GM21515 (cell line): ENCODE data around the gene MT1M.
"Not testable (repeated sequence)": the region's sequence is repeated elsewhere in the genome, so short reads cannot be mapped to it uniquely, and the experiment has no call there.

Source experiments
- ATAC-seq: cut with Tn5 transposase; IDR thresholded peaks from one replicate; pipeline ENCODE4 v1.9.1; 2021; ENCODE audit not compliant: unreplicated experiment

MT1M gene

DNA sequence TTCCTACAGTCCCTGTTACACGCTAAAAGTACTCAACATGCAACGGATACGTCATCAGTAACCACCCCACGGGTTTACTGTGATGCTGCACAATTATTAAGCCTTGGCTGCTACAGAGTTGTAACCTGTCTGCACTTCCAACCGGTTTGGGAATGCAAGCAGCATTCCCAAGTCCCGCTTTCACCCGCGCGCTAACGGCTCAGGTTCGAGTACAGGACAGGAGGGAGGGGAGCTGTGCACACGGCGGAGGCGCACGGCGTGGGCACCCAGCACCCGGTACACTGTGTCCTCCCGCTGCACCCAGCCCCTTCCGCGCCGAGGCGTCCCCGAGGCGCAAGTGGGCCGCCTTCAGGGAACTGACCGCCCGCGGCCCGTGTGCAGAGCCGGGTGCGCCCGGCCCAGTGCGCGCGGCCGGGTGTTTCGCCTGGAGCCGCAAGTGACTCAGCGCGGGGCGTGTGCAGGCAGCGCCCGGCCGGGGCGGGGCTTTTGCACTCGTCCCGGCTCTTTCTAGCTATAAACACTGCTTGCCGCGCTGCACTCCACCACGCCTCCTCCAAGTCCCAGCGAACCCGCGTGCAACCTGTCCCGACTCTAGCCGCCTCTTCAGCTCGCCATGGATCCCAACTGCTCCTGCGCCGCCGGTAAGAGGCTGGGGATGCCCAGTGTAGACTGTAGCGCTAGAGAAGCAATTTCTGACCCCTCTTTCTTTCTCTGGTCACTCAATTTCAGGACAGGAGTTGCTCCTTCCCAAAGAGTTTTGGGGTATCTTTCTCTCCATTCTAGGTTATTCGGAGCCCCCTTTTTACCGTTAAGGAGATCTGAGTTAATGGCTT is 24.2 kb upstream of the MT1M start, which contains the start of gene MT2A:
TSS of gene MT2A (plus strand) at position 542 of the 833 bp plus-strand sequence. CDS start at position 614, 72 bp downstream.
- ATAC-seq = peak; percentile 92

DNA sequence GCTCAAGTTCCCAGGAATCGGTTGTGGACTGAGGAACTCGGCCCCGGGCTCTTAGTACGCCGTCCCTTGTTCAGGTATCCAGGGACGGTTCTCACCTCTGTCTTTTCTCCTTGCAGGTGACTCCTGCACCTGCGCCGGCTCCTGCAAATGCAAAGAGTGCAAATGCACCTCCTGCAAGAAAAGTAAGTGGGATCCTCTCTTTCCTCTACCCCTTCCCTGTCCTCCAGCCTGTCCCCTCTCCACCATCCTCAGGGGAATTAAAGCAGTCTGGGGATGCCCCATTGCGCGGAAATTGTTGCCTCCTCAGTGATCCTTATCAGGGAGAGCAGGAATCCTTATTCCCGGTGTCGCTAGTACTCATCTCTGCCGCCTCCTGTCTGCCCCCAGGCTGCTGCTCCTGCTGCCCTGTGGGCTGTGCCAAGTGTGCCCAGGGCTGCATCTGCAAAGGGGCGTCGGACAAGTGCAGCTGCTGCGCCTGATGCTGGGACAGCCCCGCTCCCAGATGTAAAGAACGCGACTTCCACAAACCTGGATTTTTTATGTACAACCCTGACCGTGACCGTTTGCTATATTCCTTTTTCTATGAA is 23.5 kb upstream of the MT1M start:
- ATAC-seq = no peak

DNA sequence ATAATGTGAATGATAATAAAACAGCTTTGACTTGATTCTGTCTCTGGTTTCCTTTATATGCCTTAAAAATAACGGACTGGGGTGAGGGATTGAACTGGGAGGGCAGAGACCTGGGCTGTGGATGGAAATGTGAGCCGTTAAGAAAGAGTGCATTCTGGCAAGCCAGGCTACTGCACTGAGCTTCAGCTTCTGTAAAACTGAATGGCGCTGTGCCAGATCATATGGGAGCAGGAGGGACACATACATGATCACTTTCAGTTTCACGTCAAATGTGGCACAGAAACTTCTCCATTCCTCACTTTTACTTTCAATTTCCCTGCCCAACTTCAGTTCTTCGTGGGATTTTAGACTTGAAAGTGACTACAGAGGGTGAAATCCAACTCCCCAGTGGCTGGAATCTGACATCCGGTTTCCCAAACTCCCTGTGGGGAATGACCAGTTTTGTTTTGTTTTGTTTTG is 23.0 kb upstream of the MT1M start:
- peak; percentile 43 for ATAC-seq

DNA sequence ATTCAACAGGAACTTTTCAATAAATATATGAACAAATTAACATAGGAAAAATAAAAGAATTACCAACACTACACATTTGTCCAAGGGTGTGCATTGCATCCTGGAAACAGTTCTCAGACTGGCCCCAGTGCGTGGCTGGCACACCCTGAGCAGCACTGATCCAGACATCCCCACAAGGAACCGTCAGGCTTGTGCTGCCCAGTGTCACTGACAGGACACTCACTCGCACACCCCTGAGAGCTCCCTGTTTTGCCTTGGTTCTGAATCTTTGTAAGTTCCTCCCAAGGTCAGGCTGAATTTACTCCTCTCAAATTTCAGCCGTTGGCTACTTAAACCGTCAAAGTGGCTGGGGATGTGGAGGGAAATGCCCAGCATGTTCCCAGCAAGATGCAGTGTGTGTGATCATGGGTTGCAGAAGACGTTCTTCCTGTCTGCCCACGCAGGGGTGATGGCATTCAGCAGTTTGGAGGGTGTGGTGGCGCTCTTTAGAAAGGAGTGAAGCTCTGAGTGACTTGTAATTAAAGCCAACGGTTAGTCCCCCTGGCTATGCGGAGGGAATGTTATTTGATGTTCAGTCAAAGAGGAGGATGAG is 22.3 kb upstream of the MT1M start:
- ATAC-seq = no peak

DNA sequence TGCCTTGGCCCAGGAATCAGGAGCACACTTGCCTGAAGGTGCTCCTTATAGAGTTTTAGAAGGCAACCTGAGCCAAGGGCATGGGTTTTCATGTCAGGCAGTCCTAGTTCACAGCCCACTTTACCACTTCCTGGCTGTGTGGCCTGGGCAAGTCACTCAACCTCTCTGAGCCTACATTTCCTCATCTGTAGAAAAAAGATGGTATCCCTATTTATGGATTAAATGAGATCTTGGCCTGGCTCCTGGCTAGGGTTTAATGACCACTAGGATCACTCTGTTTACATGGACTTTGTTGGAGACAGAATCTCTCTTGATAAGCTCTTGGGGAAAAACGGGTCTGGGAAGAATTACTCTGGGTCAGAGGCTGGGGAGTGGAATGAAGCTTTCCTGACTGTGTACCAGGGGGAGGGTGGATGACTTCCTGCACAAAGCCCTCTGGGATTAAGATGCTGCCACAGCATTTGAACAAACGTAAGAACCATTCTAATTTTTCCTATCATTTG is 21.8 kb upstream of the MT1M start:
- ATAC-seq = no peak

DNA sequence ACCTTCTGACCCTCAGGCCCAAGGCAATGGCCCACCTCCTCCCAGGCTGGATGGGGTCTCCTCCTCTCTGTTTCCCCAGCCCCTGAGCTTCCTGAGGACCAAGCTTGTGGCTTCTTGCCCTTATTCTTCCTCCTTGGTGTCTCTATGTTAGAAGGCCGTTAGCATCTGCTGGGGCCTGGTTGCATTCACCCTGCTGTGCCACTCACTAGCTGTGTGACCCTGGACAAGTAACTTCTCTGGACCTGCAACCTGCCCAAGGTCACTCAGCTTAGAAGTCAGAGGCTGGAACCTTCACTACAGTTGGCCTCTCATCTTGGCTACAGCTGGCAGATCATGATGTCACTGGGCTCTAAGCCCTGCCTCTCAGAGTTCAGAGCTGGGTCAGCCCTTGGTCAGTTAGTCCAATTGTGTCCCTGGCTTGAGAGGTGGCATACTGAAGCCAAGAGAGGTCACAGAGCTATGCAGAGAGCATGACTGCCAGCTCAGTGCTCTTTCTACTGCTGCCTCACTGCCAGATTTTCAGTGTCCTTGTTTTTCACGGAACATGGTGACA is 21.1 kb upstream of the MT1M start:
- no peak for ATAC-seq

DNA sequence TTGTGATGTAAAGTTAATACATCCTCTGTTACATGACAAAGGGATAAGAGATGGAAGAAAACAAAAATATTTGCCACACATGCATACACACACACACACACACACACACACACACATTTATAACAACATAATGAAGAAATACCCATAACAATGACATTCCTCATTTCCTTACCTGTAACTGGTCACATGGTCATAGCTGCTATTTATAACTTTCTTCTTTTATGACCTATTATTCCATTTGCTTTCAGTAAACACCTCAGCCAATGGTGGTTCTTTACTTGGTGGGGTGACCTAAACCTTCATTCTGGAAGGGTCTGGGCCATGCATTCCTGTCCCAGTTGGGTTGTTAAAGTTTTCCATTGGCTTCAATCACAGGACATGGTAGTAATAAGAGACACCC is 18.8 kb upstream of the MT1M start:
- no peak for ATAC-seq

DNA sequence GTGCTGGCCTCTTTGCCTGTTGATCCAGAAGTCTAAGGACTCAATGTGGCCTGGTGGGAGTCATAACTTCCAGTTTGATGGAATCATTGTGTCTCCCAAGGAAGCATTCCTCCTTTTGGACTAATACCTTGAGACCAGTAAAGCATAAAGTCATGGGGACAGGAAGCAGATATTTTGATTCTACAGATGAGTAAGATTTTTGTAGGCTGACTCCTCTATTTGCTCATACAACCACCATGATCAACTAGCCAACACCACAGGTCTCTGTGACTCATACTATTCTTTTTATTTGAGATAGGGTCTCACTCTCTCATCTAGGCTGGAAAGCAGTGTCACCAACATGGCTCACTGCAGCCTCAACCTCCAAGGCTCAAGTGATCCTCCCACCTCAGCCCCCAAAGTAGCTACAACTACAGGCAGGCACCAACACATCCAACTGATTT is 17.9 kb upstream of the MT1M start:
- ATAC-seq = no peak

DNA sequence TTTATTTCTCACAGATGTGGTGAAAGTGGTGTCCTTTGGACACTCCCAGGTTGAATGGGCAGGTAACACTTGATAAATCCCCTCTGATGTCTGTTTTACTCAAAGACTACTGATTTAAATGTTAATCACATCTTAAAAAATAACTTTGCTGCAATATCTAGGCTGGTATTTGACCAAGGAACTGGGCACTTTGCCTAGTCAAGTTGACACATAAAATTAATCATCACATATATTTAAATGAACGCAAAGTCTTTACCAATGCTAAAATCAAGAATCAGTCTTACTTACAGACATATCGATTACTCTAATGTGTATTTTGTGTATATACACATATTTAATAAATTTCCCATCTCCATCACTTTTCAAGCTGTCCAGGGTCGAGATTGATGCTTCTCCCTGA is 17.1 kb upstream of the MT1M start:
- ATAC-seq = no peak

DNA sequence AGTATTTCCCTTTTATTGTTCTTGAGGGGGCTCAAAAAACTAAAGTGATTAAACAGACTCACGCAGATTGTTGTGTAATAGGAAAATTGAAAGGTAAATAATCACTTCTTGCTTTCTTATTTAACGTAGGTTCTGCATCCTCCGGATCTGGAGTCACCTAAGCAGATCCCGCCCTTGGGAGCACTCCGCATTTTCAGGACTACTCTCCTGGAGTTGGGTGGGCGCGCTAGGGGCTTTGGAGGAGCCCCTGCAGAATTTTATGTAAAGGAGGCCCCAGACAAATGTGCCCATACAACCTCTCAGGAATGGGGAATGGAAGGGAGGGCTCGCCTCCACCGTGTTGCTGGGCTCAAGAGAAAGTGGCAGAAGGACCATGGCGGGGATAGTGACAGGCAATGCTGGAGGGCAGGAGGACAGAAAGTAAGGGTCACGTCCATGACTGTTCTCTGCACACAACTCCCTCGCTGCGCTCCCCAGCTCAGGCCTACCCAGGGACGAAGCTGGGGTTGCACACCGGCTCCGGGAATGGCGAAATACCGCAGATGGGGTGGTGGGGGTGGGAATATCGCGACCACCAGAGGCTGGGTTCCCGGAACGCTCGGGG is 15.7 kb upstream of the MT1M start:
- ATAC-seq = no peak

DNA sequence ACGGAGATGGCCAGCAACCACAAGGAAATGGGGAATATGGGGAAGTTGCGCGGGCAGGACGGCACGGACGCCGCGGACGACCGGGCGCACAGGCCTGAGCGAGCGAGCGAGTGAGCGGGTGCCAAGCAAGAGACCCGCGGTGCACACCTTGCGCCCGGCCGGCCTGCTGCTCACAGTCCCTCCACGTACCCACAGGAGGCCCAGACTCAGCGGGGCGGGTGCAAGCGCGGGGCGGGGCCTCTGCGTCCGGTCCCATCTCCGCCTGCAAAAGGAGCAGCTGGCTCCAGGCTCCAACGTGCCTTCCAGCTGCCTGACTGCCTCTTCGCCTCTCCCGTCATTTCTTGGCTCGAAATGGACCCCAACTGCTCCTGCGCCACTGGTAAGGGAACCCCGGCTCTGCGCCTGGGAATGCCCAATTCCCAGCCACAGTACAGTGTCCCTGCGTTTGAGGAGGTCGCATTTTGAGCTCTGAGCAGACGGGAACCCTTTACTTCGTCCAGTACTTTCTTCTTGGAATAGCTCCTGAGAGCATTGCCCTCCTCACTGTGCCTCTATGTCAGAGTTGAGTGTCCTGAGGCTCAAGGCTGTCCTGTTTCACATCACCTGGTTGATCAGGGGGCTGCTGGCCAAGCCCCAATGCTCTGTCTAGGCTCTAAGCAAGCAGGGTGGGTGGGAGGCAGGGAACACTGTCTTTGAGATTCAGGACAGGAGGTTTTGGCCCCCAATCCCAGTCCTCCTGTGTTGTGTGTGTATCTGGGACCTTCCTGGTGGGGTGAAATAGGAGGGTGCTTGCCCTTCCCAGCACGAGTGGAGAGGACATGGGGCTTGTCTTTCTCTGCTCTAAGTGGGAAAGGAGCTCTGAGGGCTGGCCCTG is 15.0 kb upstream of the MT1M start:
- ATAC-seq = no peak

DNA sequence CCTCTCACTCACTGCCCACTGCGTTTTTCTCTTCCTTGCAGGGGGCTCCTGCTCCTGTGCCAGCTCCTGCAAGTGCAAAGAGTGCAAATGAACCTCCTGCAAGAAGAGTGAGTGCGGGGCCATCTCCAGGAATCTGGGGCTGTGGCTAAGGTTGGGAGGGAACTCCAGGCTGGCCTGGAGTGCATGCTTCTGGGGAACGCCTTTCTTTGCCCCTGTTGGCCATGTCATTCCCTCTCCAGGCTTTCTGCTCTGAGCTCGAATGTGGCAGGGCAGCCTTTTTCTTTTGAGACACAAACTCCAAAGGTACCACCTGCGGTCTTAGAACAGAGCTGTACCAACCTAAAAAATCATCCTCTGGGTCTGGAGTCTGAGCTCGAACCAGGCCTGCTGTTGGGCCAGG is 14.3 kb upstream of the MT1M start:
- ATAC-seq = no peak

DNA sequence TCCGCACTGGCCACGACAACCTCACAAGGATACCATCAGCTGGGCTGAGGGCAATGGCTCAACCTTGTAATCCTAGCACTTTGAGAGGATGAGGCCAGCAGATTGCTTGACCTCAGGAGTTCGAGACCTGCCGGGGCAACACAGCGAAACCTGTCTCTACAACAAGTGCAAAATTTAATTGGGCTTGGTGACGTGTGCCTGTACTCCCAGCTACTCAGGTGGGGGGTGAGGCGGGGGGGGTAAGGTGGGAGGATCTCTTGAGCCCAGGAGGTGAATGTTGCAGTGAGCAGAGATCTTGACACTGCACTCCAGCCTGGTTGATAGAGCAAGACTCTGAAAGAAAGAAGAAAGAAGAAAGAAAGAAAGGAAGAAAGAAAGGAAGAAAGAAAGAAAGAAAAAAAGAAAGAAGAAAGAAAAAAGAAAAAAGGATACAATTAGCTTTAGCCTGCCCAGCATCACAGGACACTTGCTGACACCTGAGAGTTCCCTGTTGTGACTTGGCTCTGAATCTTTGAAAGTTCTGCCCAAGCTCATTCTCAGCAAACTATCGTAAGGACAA is 12.0 kb upstream of the MT1M start:
- no peak for ATAC-seq

DNA sequence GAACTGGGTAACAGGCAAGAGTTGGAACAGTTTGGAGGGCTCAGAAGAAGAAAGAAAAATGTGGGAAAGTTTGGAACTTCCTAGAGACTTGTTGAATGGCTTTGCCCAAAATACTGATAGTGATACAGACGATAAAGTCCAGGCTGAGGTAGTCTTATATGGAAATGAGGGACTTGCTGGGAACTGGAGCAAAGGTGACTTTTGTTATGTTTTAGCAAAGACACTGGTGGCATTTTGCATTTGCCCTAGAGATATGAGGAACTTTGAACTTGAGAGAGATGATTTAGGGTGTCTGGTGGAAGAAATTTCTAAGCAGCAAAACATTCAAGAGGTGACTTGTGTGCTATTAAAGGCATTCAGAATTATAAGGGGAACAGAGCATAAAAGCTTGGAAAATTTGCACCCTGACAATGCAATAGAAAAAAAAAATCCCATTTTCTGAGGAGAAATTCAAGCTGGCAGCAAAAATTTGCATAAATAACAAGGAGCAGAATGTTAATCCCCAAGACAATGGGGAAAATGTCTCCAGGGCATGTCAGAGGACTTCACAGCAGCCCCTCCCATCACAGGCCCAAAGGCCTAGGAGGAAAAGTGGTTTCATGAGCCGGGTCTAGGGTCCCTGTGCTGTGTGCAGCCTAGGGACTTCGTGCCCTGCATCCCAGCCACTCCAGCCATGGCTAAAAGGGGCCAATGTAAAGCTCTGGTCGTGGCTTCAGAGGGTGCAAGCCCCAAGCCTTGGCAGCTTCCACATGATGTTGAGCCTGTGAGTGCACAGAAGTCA is 10.6 kb upstream of the MT1M start:
- not testable (repeated sequence) for ATAC-seq

DNA sequence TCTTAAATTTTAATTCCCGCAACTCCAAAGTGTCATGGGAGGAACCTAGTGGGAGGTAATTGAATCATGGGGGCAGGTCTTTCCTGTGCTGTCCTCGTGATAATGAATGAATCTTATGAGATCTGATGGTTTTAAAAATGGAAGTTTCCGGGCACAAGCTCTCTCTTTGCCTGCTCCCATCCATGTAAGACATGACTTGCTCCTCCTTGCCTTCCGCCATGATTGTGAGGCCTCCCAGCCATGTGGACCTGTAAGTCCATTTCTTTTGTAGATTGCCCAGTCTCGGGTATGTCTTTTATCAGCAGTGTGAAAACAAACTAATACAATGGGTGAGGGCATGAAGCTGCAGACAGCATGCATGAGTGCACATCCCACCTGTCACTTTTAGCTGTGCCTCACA is 9.3 kb upstream of the MT1M start:
- ATAC-seq = not testable (repeated sequence)

DNA sequence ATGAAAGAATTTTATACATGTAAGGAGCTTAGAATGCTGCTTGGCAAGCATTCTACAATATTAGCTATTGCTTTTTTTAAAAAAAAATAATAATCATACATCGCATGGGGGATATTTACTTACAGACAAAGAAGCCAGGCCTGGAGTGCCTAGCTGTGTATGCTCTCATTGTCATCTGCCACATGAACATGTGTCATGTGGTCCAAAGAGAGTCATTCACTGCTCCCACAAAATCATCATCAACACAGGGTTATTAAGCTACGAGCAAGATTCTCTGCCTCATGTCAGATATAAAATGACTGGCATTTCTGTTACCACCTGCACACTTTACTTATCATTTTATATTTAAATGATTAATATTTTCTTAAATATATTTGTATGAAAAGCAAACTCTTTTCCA is 8.8 kb upstream of the MT1M start:
- no peak for ATAC-seq

DNA sequence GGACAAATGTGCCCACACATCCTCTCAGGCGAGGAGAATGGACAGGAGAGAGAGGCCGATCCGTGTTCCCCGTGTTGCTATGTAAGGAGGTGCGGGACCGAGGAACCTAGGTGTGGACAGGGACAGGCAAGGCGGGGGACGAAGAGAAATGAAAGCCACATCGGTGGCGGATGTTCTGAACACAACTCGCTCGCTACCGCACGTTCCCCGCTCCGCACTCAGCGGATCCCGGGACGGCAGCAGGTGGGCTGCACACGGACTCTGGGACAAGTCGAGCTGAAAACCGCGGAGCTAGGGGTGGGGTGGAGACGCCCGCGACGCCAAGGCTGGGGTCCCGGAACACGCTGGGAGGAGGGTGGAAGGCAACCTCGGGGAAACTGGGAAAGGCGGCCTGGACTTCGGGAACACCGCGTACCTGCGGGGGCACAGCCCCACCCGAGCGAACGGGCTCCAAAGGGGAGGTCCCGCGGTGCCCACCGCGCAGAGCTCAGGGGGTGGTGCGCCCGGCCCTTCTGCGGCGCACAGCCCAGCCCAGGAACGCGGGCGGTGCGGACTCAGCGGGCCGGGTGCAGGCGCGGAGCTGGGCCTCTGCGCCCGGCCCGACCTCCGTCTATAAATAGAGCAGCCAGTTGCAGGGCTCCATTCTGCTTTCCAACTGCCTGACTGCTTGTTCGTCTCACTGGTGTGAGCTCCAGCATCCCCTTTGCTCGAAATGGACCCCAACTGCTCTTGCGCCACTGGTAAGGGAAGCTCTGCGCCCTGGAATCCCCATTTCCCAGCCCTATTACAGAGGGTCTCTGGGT is 7.1 kb upstream of the MT1M start, which contains the start of gene MT1E:
TSS of gene MT1E (plus strand) at position 642 of the 803 bp plus-strand sequence. CDS start at position 713, 71 bp downstream.
- ATAC-seq = no peak
